B cell (primary cell): ENCODE results near the gene CPO. TPM values are rescaled to one million over a fixed set of nuclear protein-coding genes. Genes with fewer than 3 reads are reported as not detected.

Experiments
- ATAC-seq: fragments of 200-7000 bp; cut with Tn5 transposase; one replicate; pipeline ENCODE4 v1.10.0; 2021; ENCODE audit warnings: low read depth, mild to moderate bottlenecking, moderate number of reproducible peaks, moderate library complexity
- CTCF ChIA-PET: fragments of 350-600 bp; sonication (Branson Sonifier 250); formaldehyde crosslinking; loops from one replicate; lab custom pipeline; 2021; ENCODE audit warnings: antibody characterized with exemption, inconsistent platforms; lab: Charles Lee
- POLR2A ChIA-PET: fragments of 350-600 bp; sonication (Branson Sonifier 250); formaldehyde crosslinking; loops from one replicate; lab custom pipeline; 2021; ENCODE audit warnings: antibody characterized with exemption; lab: Charles Lee
- DNase-seq: peaks from one replicate; pipeline ENCODE4 v3.0.0; 2013
- H2AFZ ChIP-seq: 2 replicates; pipeline ENCODE4 v1.6.1; 2012; ENCODE audit warnings: mild to moderate bottlenecking, low read depth, low read length; ENCODE audit not compliant: insufficient read depth, poor library complexity, severe bottlenecking
- H3K27ac ChIP-seq, 2 donors: 1 replicate in 1 of 2; 2 replicates in 1 of 2; pipeline ENCODE4 v1.5.1; 2012 to 2013; ENCODE audit warnings: low read length in 2 of 2, mild to moderate bottlenecking in 2 of 2, moderate library complexity in 1 of 2
- H3K27me3 ChIP-seq, 4 experiments: fragments of 200-600 bp in 1 of 4; sonication (generic) in 1 of 4; replicated peaks in 1 of 4; 1 replicate in 2 of 4; 2 replicates in 2 of 4; pipeline versions ENCODE4 v1.6.1 to v1.7.0; 2013 to 2016; ENCODE audit warnings: low read length in 3 of 4, mild to moderate bottlenecking in 2 of 4, mixed read lengths in 1 of 4, moderate library complexity in 1 of 4; ENCODE audit not compliant: insufficient read depth in 4 of 4, control insufficient read depth in 3 of 4; ENCODE audit errors: control extremely low read depth in 1 of 4
- H3K36me3 ChIP-seq, 2 experiments: replicated peaks in 1 of 2; 1 replicate in 1 of 2; 2 replicates in 1 of 2; pipeline versions ENCODE4 v1.6.1 to v1.7.1; 2013; ENCODE audit warnings: low read length in 1 of 2; ENCODE audit not compliant: insufficient read depth in 2 of 2, control insufficient read depth in 1 of 2; ENCODE audit errors: control extremely low read depth in 1 of 2, extremely low read depth in 1 of 2
- H3K4me1 ChIP-seq, 2 donors: fragments of 200-600 bp in 1 of 2; sonication (generic) in 1 of 2; 1 replicate in 1 of 2; 2 replicates in 1 of 2; pipeline versions ENCODE4 v1.5.1 to v1.6.1; 2013 to 2017; ENCODE audit warnings: low read length in 2 of 2; ENCODE audit not compliant: control insufficient read depth in 2 of 2, insufficient read depth in 2 of 2
- H3K4me2 ChIP-seq: replicated peaks from 2 replicates; pipeline ENCODE3; 2012; ENCODE audit warnings: mild to moderate bottlenecking, low read depth, low read length; ENCODE audit not compliant: poor library complexity, severe bottlenecking
- H3K4me3 ChIP-seq, 5 experiments: fragments of 200-600 bp in 1 of 5; sonication (generic) in 1 of 5; 1 replicate in 3 of 5; 2 replicates in 2 of 5; pipeline versions ENCODE4 v1.5.1 to v1.7.0; 2011 to 2016; ENCODE audit warnings: low read length in 4 of 5, mild to moderate bottlenecking in 4 of 5, low read depth in 2 of 5, control low read depth in 1 of 5, moderate library complexity in 1 of 5; ENCODE audit not compliant: insufficient read depth in 1 of 5; ENCODE audit errors: control extremely low read depth in 1 of 5, extremely low read depth in 1 of 5
- H3K79me2 ChIP-seq: fragments of 200-600 bp; sonication (generic); one replicate; pipeline ENCODE4 v1.6.0; 2016; ENCODE audit warnings: low read length; ENCODE audit not compliant: control insufficient read depth, insufficient read depth
- H3K9ac ChIP-seq: fragments of 200-600 bp; sonication (generic); 2 replicates; pipeline ENCODE4 v1.6.1; 2017; ENCODE audit warnings: mild to moderate bottlenecking, low read length, moderate library complexity
- H3K9me3 ChIP-seq, 3 donors: one replicate each; pipeline versions ENCODE4 v1.6.1 to v1.7.1; 2013; ENCODE audit warnings: low read length in 2 of 3; ENCODE audit not compliant: control insufficient read depth in 2 of 3, insufficient read depth in 1 of 3; ENCODE audit errors: control extremely low read depth in 1 of 3
- H4K20me1 ChIP-seq: 2 replicates; pipeline ENCODE4 v1.6.0; 2012; ENCODE audit warnings: mild to moderate bottlenecking, low read length; ENCODE audit not compliant: insufficient read depth, control insufficient read depth, poor library complexity, severe bottlenecking
- H3K27ac Mint-ChIP-seq: one replicate; pipeline ENCODE4 v1.8.0; 2021; ENCODE audit warnings: mixed read lengths
- H3K27me3 Mint-ChIP-seq: one replicate; pipeline ENCODE4 v1.8.0; 2021; ENCODE audit warnings: mixed read lengths
- H3K4me1 Mint-ChIP-seq: one replicate; pipeline ENCODE4 v1.8.0; 2021; ENCODE audit warnings: mixed read lengths
- H3K4me3 Mint-ChIP-seq: one replicate; pipeline ENCODE4 v1.8.0; 2021; ENCODE audit warnings: mixed read lengths
- H3K9me3 Mint-ChIP-seq: one replicate; pipeline ENCODE4 v1.8.0; 2022; ENCODE audit warnings: mixed read lengths; ENCODE audit not compliant: insufficient read depth
- CTCF ChIP-seq: fragments of 200-600 bp; IDR thresholded peaks from one replicate; pipeline ENCODE4 v1.8.0; 2022; ENCODE audit warnings: antibody characterized with exemption, mild to moderate bottlenecking
- EZH2 ChIP-seq: IDR thresholded peaks from 2 replicates; pipeline ENCODE4 v1.6.1; 2012; ENCODE audit warnings: borderline replicate concordance, low read depth, mild to moderate bottlenecking, moderate library complexity, low read length; ENCODE audit not compliant: insufficient read depth, poor library complexity, severe bottlenecking
- WGBS: methylation state at CpG from one replicate; pipeline ENCODE4 v1.1.5; 2013; ENCODE audit warnings: missing lambda C conversion rate; ENCODE audit not compliant: insufficient coverage; 5-methylcytosine and 5-hydroxymethylcytosine counted together
- intact Hi-C: fragments of 100-400 bp; cut with micrococcal nuclease; formaldehyde crosslinking; loops from one replicate; pipeline ENCODE4 v1.10.0; 2022
- polyA plus RNA-seq: library from polyadenylated mRNA; depleted of rRNA; stranded (reverse); fragments of >200 nt; gene quantifications from 2 replicates; pipeline ENCODE4 v1.2.3, GENCODE V29; 2012
- total RNA-seq, 2 donors: library from RNA; stranded (reverse); fragments of 120-200 nt in 1 of 2; gene quantifications; 1 replicate in 1 of 2; 2 replicates in 1 of 2; pipeline versions ENCODE4 v1.2.3 to v1.2.4, GENCODE V29; 2013 to 2022

The CPO gene
- total and polyA plus RNA-seq, 2 donors (not counting 1 experiment from before 2014, with no cell fraction given), result not detected

GRCh38 chr2:206984206-206984605 lies 44.9 kb downstream of the CPO start:
- Histone ChIP-seq H3K4me2 (no peak overlapping the region), H3K79me2 (no peaks in the 10 kb centered on the region), H3K9me3 (no peaks in the 10 kb centered on the region), H3K27ac (no peak overlapping the region), H3K36me3 (no peaks in the 10 kb centered on the region), H4K20me1 (no peaks in the 10 kb centered on the region), H2AFZ (no peak overlapping the region), H3K4me3 (no peak overlapping the region), H3K27me3 (peaks cover 0 to 3% (median 0%) of the 10 kb centered on the region in 4 experiments), H3K9ac (no peak overlapping the region), H3K4me1 (peaks cover 2% of the 10 kb centered on the region in 2 donors)
- WGBS, result 83% methylated on average over 2 of the region's 4 CpGs
- TF ChIP-seq EZH2 (no peak), CTCF (no peak)
- no peak overlapping the region for H3K4me3 Mint-ChIP-seq
- no peak overlapping the region for H3K27ac Mint-ChIP-seq
- peaks cover 22% of the 10 kb centered on the region for H3K27me3 Mint-ChIP-seq
- DNase-seq, result no peak
- no peak for ATAC-seq
- peaks cover 2% of the 10 kb centered on the region for H3K4me1 Mint-ChIP-seq
- intact Hi-C loops, result loop anchor here (5.0 kb wide), 1 partner anchor 368 kb away; no protein-coding TSS in a partner anchor
- H3K9me3 Mint-ChIP-seq, result no peaks in the 10 kb centered on the region
- POLR2A ChIA-PET, result interaction anchor here (0.6 kb wide), 1 partner anchor 180 kb away, joined by 5 read pairs; no protein-coding TSS in a partner anchor
- CTCF ChIA-PET, result interaction anchor here (0.9 to 4.1 kb wide), 3 partner anchors 148 to 492 kb away, joined by 4 to 30 read pairs (median 4); no protein-coding TSS in a partner anchor

- no peak overlapping the region for H3K4me3 Mint-ChIP-seq
- no peak for TF ChIP-seq EZH2
- no peak for TF ChIP-seq CTCF
- H3K27me3 Mint-ChIP-seq, result peaks cover 34% of the 10 kb centered on the region
- H3K4me3 ChIP-seq, result no peak overlapping the region
- ATAC-seq, result no peak
- CTCF ChIA-PET, result interaction anchor here (1.0 to 1.6 kb wide), 2 partner anchors 147 to 487 kb away, joined by 3 to 4 read pairs; no protein-coding TSS in a partner anchor
- H3K4me1 Mint-ChIP-seq, result peaks cover 3% of the 10 kb centered on the region
- H3K9me3 ChIP-seq, result no peaks in the 10 kb centered on the region
- DNase-seq, result no peak
- no peak overlapping the region for H2AFZ ChIP-seq
- H3K27me3 ChIP-seq, result peaks cover 0 to 4% (median 0%) of the 10 kb centered on the region in 4 experiments
- H3K79me2 ChIP-seq, result no peaks in the 10 kb centered on the region
- peaks cover 3 to 4% of the 10 kb centered on the region in 2 donors for H3K4me1 ChIP-seq
- no peak overlapping the region for H3K4me2 ChIP-seq
- H4K20me1 ChIP-seq, result no peaks in the 10 kb centered on the region
- H3K9ac ChIP-seq, result no peak overlapping the region
- no peak overlapping the region for H3K27ac Mint-ChIP-seq
- no peaks in the 10 kb centered on the region for H3K36me3 ChIP-seq
- no peaks in the 10 kb centered on the region for H3K9me3 Mint-ChIP-seq
- no peak overlapping the region for H3K27ac ChIP-seq
- POLR2A ChIA-PET, result no interaction called here
- intact Hi-C loops, result loop anchor here (5.0 kb wide), 1 partner anchor 295 kb away; no protein-coding TSS in a partner anchor
Observed at GRCh38 chr2:206986943-206987342, 47.6 kb downstream of the CPO start.
